GM23248 (cell line): Measurements from ENCODE around the gene GALNT7. TPM values are rescaled to one million over a fixed set of nuclear protein-coding genes. Genes with fewer than 3 reads are reported as not detected.

Experiments used
- DNase-seq: peaks from one replicate; pipeline ENCODE4 v3.0.0-alpha.2; 2015
- H2AFZ ChIP-seq: fragments of 200-600 bp; sonication (generic); 2 replicates; pipeline ENCODE4 v1.6.1; 2016; ENCODE audit warnings: antibody characterized with exemption
- H3F3A ChIP-seq: fragments of 200-600 bp; sonication (generic); 2 replicates; pipeline ENCODE4 v1.6.1; 2016; ENCODE audit warnings: mild to moderate bottlenecking, antibody characterized with exemption, mixed run types; ENCODE audit not compliant: insufficient read depth
- H3K27ac ChIP-seq: fragments of 200-600 bp; sonication (generic); 2 replicates; pipeline ENCODE4 v1.5.1; 2016; ENCODE audit warnings: mild to moderate bottlenecking
- H3K27me3 ChIP-seq: fragments of 200-600 bp; sonication (generic); replicated peaks from 2 replicates; pipeline ENCODE4 v1.6.1; 2016; ENCODE audit warnings: mild to moderate bottlenecking; ENCODE audit not compliant: insufficient read depth
- H3K36me3 ChIP-seq: fragments of 200-600 bp; sonication (generic); 2 replicates; pipeline ENCODE4 v1.6.1; 2016; ENCODE audit warnings: low read depth, mild to moderate bottlenecking
- H3K4me1 ChIP-seq: fragments of 200-600 bp; sonication (generic); 2 replicates; pipeline ENCODE4 v1.6.1; 2016; ENCODE audit warnings: mild to moderate bottlenecking; ENCODE audit not compliant: insufficient read depth
- H3K4me2 ChIP-seq: fragments of 200-600 bp; sonication (generic); one replicate; pipeline ENCODE4 v1.6.1; 2016; ENCODE audit warnings: mild to moderate bottlenecking; ENCODE audit not compliant: unreplicated experiment
- H3K4me3 ChIP-seq: fragments of 200-600 bp; sonication (generic); 2 replicates; pipeline ENCODE4 v1.5.1; 2016; ENCODE audit warnings: mild to moderate bottlenecking
- H3K79me2 ChIP-seq: fragments of 200-600 bp; sonication (generic); 2 replicates; pipeline ENCODE4 v1.6.1; 2016; ENCODE audit warnings: mild to moderate bottlenecking; ENCODE audit not compliant: insufficient read depth
- H3K9ac ChIP-seq: fragments of 200-600 bp; sonication (generic); 2 replicates; pipeline ENCODE4 v1.6.1; 2016; ENCODE audit warnings: mild to moderate bottlenecking
- H3K9me2 ChIP-seq: fragments of 200-600 bp; sonication (generic); 2 replicates; pipeline ENCODE4 v1.6.1; 2016; ENCODE audit warnings: mixed run types, mild to moderate bottlenecking, moderate library complexity; ENCODE audit not compliant: insufficient read depth
- H3K9me3 ChIP-seq: fragments of 200-600 bp; sonication (generic); one replicate; pipeline ENCODE4 v1.6.1; 2017; ENCODE audit warnings: low read depth
- H4K20me1 ChIP-seq: fragments of 200-600 bp; sonication (generic); 2 replicates; pipeline ENCODE4 v1.6.0; 2016; ENCODE audit not compliant: insufficient read depth
- EZH2 ChIP-seq: fragments of 200-600 bp; sonication (generic); IDR thresholded peaks from 2 replicates; pipeline ENCODE4 v1.6.1; 2018; ENCODE audit warnings: antibody characterized with exemption, mild to moderate bottlenecking; ENCODE audit not compliant: insufficient read depth, poor library complexity, severe bottlenecking
- EZH2phosphoT487 ChIP-seq: fragments of 200-600 bp; sonication (generic); IDR thresholded peaks from 2 replicates; pipeline ENCODE4 v1.6.1; 2018; ENCODE audit warnings: antibody characterized with exemption, moderate library complexity, mild to moderate bottlenecking, low read depth; ENCODE audit not compliant: insufficient read depth
- WGBS, 2 experiments: methylation state at CpG; one replicate each; pipeline ENCODE4 v1.1.6; 2015 to 2017; ENCODE audit warnings: low lambda C conversion rate in 2 of 2, low coverage in 1 of 2; ENCODE audit errors: missing lambda C conversion rate in 2 of 2; 5-methylcytosine and 5-hydroxymethylcytosine counted together
- in situ Hi-C: fragments of 300-500 bp; cut with MboI; formaldehyde crosslinking; loops from 2 replicates; pipeline ENCODE4 v1.15.0; 2020
- polyA plus RNA-seq: library from polyadenylated mRNA; unstranded; fragments of >200 nt; fragmentation: Nextera tagmentation; extraction: Ambion mirVana; gene quantifications from 2 replicates; pipeline ENCODE4 v1.2.1, GENCODE V29; 2016
- total RNA-seq: library from RNA; depleted of rRNA; stranded (reverse); fragments of >200 nt; shearing (Covaris generic); gene quantifications from 2 replicates; pipeline ENCODE4 v1.2.3, GENCODE V29; 2014

The GALNT7 gene
- total and polyA plus RNA-seq, 2 experiments from 2014 or later: 5.8 to 13.1 TPM

DNA sequence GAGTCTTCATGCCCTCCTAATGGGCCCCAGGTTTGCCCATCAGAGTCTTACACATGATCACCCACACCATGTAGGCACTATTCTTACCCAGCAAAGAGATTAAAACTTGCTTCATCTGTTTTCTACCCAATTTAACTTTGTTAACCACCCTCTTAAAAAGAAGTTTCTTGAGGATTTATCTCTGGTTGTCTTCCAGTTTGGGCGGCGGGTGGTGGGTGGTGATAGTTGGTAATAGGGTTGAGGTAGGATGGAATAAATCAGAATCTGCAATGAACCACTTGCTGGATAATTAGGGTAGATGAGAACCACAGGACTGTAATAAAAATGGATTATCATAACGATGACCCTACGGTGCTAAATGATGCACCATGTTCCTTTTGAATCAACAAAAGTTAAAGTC lies 30.9 kb downstream of the GALNT7 start:
- Histone ChIP-seq H3K79me2 (no peaks in the 10 kb centered on the region), H2AFZ (no peak overlapping the region), H3K4me1 (no peaks in the 10 kb centered on the region), H3K9me2 (no peaks in the 10 kb centered on the region), H3K9ac (no peak overlapping the region), H4K20me1 (no peaks in the 10 kb centered on the region), H3K9me3 (no peaks in the 10 kb centered on the region), H3K4me2 (no peak overlapping the region), H3K36me3 (no peaks in the 10 kb centered on the region), H3K27me3 (no peaks in the 10 kb centered on the region), H3K27ac (no peak overlapping the region), H3K4me3 (no peak overlapping the region), H3F3A (no peaks in the 10 kb centered on the region)
- no peak for DNase-seq
- WGBS, 2 experiments: 84 to 87% methylated on average over 4 of the region's 4 CpGs
- in situ Hi-C loops: no loop called here
- TF ChIP-seq EZH2 (no peak), EZH2phosphoT487 (no peak)

DNA sequence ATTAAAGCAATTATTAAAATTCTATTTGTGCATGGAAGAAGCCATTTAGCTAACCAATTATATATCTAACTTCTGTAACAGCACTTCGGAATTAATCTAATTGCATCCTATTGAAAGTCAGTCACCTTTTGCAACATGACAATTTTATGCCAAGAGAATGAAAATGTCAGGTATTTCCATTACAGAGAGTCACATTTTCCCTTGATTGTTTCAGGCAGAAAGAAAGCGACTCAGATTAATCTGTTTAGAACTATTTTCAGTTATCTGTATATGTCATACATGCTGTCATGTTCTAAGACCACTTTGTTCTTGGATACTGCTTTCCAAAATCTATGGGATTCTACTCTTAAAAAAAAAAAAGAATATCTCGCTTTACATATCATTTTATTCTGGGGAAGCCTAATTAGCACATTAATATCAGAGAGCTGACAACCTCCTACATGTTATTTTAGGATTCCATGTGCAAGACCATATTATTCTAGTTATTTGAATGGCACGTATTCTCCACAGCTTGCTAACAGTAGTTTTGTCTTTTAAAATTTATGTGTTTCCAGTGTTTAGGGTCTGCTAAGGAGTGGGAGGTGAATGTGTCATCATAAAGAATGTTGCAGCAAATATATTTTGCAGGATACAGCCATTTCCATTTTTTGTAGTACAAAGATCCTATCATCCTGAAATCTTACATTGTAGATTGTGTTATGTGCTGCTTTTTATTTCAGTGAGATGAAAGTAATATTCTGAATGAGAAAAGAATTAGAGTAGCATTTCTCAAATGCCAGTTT lies 31.7 kb downstream of the GALNT7 start:
- Histone ChIP-seq H3K4me1 (no peaks in the 10 kb centered on the region), H3F3A (no peaks in the 10 kb centered on the region), H3K27me3 (no peaks in the 10 kb centered on the region), H3K9ac (no peak overlapping the region), H3K4me2 (no peak overlapping the region), H2AFZ (no peak overlapping the region), H3K4me3 (no peak overlapping the region), H3K79me2 (no peaks in the 10 kb centered on the region), H3K9me2 (no peaks in the 10 kb centered on the region), H3K27ac (no peak overlapping the region), H3K36me3 (no peaks in the 10 kb centered on the region), H4K20me1 (no peaks in the 10 kb centered on the region), H3K9me3 (no peaks in the 10 kb centered on the region)
- in situ Hi-C loops: no loop called here
- WGBS, 2 experiments: 83 to 86% methylated on average over 4 of the region's 4 CpGs
- TF ChIP-seq EZH2: no peak
- TF ChIP-seq EZH2phosphoT487: no peak
- DNase-seq: no peak

DNA sequence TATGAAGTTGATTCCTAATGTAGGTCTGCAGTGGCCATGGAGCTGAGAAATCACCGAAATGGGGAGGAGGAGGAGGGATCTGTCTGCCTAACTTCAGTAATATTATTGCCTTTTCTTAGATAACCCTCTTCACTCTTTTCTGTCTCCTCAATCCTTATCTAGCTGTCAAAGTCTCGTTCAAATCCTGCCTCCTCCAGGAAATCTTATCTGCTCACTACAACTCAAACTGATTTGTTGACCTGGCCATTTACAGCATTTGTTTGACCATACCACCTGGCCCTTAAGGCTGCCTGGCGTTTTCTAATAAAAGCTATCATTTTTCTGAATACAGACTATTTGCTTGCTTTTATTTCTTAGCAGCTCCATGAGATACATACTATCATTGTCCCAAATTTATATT lies 33.8 kb downstream of the GALNT7 start:
- Histone ChIP-seq H3K9me3 (no peaks in the 10 kb centered on the region), H3K9me2 (no peaks in the 10 kb centered on the region), H3K27me3 (no peaks in the 10 kb centered on the region), H3K4me3 (no peak overlapping the region), H3K4me1 (no peaks in the 10 kb centered on the region), H4K20me1 (no peaks in the 10 kb centered on the region), H2AFZ (no peak overlapping the region), H3K4me2 (no peak overlapping the region), H3K79me2 (no peaks in the 10 kb centered on the region), H3K27ac (no peak overlapping the region), H3K36me3 (no peaks in the 10 kb centered on the region), H3F3A (no peaks in the 10 kb centered on the region), H3K9ac (no peak overlapping the region)
- WGBS, 2 experiments: 75 to 84% methylated on average over 3 of the region's 3 CpGs
- DNase-seq: no peak
- TF ChIP-seq EZH2phosphoT487 (no peak), EZH2 (no peak)
- in situ Hi-C loops: no loop called here

DNA sequence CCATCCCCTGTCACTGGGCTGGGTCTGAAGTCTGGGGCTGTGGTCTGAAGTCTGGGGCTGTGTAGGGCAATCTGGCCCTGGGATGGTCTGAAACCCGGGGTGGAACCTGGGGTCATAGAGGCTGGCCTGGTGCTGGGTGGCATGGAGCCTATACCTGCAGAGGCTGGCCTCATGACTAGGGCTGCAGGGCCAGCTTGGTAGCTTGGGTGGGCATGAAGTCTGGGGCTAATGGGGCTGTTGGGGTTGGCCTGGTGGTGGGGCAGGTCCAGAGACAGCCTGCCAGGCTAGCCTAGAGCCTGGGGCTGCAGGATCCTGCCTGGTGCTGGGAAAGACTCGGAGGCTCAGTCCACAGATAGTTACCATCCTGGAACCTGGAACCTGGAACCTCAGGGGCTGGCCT lies 37.0 kb downstream of the GALNT7 start:
- 86 to 88% methylated on average over 2 of the region's 2 CpGs for WGBS, 2 experiments
- H3K79me2 ChIP-seq: no peaks in the 10 kb centered on the region
- H3K4me1 ChIP-seq: no peaks in the 10 kb centered on the region
- DNase-seq: no peak
- no peaks in the 10 kb centered on the region for H3K27me3 ChIP-seq
- no peaks in the 10 kb centered on the region for H3K9me2 ChIP-seq
- H3K4me3 ChIP-seq: no peak overlapping the region
- in situ Hi-C loops: no loop called here
- no peaks in the 10 kb centered on the region for H3K9me3 ChIP-seq
- TF ChIP-seq EZH2phosphoT487: no peak
- TF ChIP-seq EZH2: no peak
- no peak overlapping the region for H3K4me2 ChIP-seq
- no peak overlapping the region for H3K9ac ChIP-seq
- no peaks in the 10 kb centered on the region for H3K36me3 ChIP-seq
- H3F3A ChIP-seq: no peaks in the 10 kb centered on the region
- no peak overlapping the region for H3K27ac ChIP-seq
- no peak overlapping the region for H2AFZ ChIP-seq
- H4K20me1 ChIP-seq: no peaks in the 10 kb centered on the region
